H1 (cell line): ENCODE results near the gene RND2. TPM values are rescaled to one million over a fixed set of nuclear protein-coding genes. Genes with fewer than 3 reads are reported as not detected.

ENCODE experiments used
- ASH2L ChIP-seq: fragments of 200-600, 300-600 bp; sonication (generic); IDR thresholded peaks from one replicate; pipeline ENCODE4 v1.7.1; 2017; ENCODE audit warnings: low read length
- BACH1 ChIP-seq: IDR thresholded peaks from 2 replicates; pipeline ENCODE4 v1.6.1; 2012; ENCODE audit warnings: low read length, improper control_type of control experiment
- BRCA1 ChIP-seq: IDR thresholded peaks from 2 replicates; pipeline ENCODE4 v1.6.1; 2012; ENCODE audit warnings: low read depth, low read length, improper control_type of control experiment
- CBX5 ChIP-seq: fragments of 300-800, 300-1000 bp; sonication (generic); IDR thresholded peaks from 2 replicates; pipeline ENCODE4 v1.7.1; 2016; ENCODE audit warnings: antibody characterized with exemption, low read length, low read depth
- CBX8 ChIP-seq: fragments of 300-800, 300-1000 bp; sonication (generic); IDR thresholded peaks from 2 replicates; pipeline ENCODE4 v1.7.1; 2016; ENCODE audit warnings: low read depth, low read length, borderline replicate concordance
- CEBPB ChIP-seq: IDR thresholded peaks from 2 replicates; pipeline ENCODE4 v1.6.1; 2012; ENCODE audit warnings: low read depth, low read length
- CHD1 ChIP-seq: IDR thresholded peaks from 2 replicates; pipeline ENCODE4 v1.6.1; 2012; ENCODE audit warnings: low read depth, low read length, improper control_type of control experiment
- CREB1 ChIP-seq: IDR thresholded peaks from 2 replicates; pipeline ENCODE4 v1.6.1; 2012; ENCODE audit warnings: inconsistent platforms
- E2F6 ChIP-seq: IDR thresholded peaks from 2 replicates; pipeline ENCODE4 v1.6.1; 2012; ENCODE audit warnings: inconsistent platforms
- EP300 ChIP-seq, 2 experiments: IDR thresholded peaks; 1 replicate in 1 of 2; 2 replicates in 1 of 2; pipeline ENCODE4 v1.6.1; 2011 to 2012; ENCODE audit warnings: low read depth in 2 of 2, low read length in 2 of 2, mild to moderate bottlenecking in 2 of 2, borderline replicate concordance in 1 of 2, inconsistent platforms in 1 of 2, moderate library complexity in 1 of 2
- EZH2 ChIP-seq: fragments of 200-600 bp; sonication (generic); IDR thresholded peaks from 2 replicates; pipeline ENCODE4 v1.7.1; 2012; ENCODE audit warnings: low read depth, mild to moderate bottlenecking, moderate library complexity, low read length, inconsistent platforms; ENCODE audit not compliant: severe bottlenecking
- GTF2F1 ChIP-seq: IDR thresholded peaks from 2 replicates; pipeline ENCODE4 v1.6.1; 2012; ENCODE audit warnings: low read depth, low read length, improper control_type of control experiment, borderline replicate concordance
- HDAC2 ChIP-seq, 2 experiments: fragments of 300-600 bp in 1 of 2; sonication (generic) in 1 of 2; IDR thresholded peaks; 2 replicates each; pipeline ENCODE4 v1.6.1; 2011 to 2012; ENCODE audit warnings: low read depth in 2 of 2, low read length in 2 of 2, mild to moderate bottlenecking in 2 of 2, moderate library complexity in 2 of 2, borderline replicate concordance in 1 of 2, inconsistent platforms in 1 of 2
- JUND ChIP-seq: IDR thresholded peaks from 2 replicates; pipeline ENCODE4 v1.6.1; 2011; ENCODE audit warnings: mild to moderate bottlenecking, improper control_type of control experiment, low read length
- KDM1A ChIP-seq: fragments of 200-600, 300-600 bp; sonication (generic); IDR thresholded peaks from 2 replicates; pipeline ENCODE4 v1.7.1; 2016; ENCODE audit warnings: mild to moderate bottlenecking, low read length, borderline replicate concordance
- NANOG ChIP-seq: IDR thresholded peaks from 2 replicates; pipeline ENCODE4 v1.6.1; 2011; ENCODE audit warnings: low read length, low read depth, mild to moderate bottlenecking, inconsistent platforms; ENCODE audit not compliant: insufficient read depth, poor library complexity, severe bottlenecking
- POLR2A ChIP-seq, 2 experiments: IDR thresholded peaks; 1 replicate in 1 of 2; 2 replicates in 1 of 2; pipeline ENCODE4 v1.6.1; 2011; ENCODE audit warnings: low read depth in 2 of 2, low read length in 2 of 2, mild to moderate bottlenecking in 2 of 2; ENCODE audit errors: control extremely low read depth in 1 of 2
- POU5F1 ChIP-seq: IDR thresholded peaks from 2 replicates; pipeline ENCODE4 v1.6.1; 2011; ENCODE audit warnings: low read depth, mild to moderate bottlenecking, low read length, moderate library complexity
- RXRA ChIP-seq: IDR thresholded peaks from 2 replicates; pipeline ENCODE4 v1.6.1; 2011; ENCODE audit warnings: low read depth, mild to moderate bottlenecking, low read length, moderate library complexity; ENCODE audit not compliant: insufficient read depth
- SP1 ChIP-seq: IDR thresholded peaks from 2 replicates; pipeline ENCODE4 v1.6.1; 2011; ENCODE audit warnings: low read depth, low read length
- SP4 ChIP-seq: IDR thresholded peaks from 2 replicates; pipeline ENCODE4 v1.6.1; 2012; ENCODE audit warnings: low read length, inconsistent platforms
- TBP ChIP-seq: IDR thresholded peaks from 2 replicates; pipeline ENCODE4 v1.6.1; 2011; ENCODE audit warnings: low read depth, low read length, improper control_type of control experiment
- TEAD4 ChIP-seq: IDR thresholded peaks from 2 replicates; pipeline ENCODE4 v1.6.1; 2012; ENCODE audit warnings: low read depth, low read length, inconsistent platforms, mixed read lengths
- YY1 ChIP-seq: IDR thresholded peaks from 2 replicates; pipeline ENCODE4 v1.6.1; 2011; ENCODE audit warnings: low read depth, mild to moderate bottlenecking, low read length
- ZNF274 ChIP-seq: IDR thresholded peaks from 2 replicates; pipeline ENCODE4 v1.7.0; 2012; ENCODE audit warnings: low read length, borderline replicate concordance; ENCODE audit errors: extremely low read depth
- polyA plus RNA-seq, 7 experiments: library from polyadenylated mRNA; depleted of rRNA in 3 of 7; stranded (reverse) in 5 of 7; unstranded in 2 of 7; fragments of >200 nt in 5 of 7; fragments of 200-250 nt in 2 of 7; gene quantifications; 1 replicate in 5 of 7; 2 replicates in 1 of 7; 4 replicates in 1 of 7; pipeline versions ENCODE4 v1.2.1 to v1.2.3, GENCODE V29; 2011 to 2013; ENCODE audit warnings: missing spikeins in 2 of 7, mixed read lengths in 2 of 7
- total RNA-seq: library from RNA; stranded (reverse); fragmentation: NEBNext Ultra II Directional; extraction: Animal tissue kit (Norgen Biotek cat#: 25700); gene quantifications from 2 replicates; pipeline ENCODE4 v1.2.1, GENCODE V29; 2021

Gene RND2
- total and polyA plus RNA-seq, 2 of the 8 experiments (the other 6 are each of a cell fraction or from before 2014, with no cell fraction given): 51.3 to 61.4 TPM

DNA sequence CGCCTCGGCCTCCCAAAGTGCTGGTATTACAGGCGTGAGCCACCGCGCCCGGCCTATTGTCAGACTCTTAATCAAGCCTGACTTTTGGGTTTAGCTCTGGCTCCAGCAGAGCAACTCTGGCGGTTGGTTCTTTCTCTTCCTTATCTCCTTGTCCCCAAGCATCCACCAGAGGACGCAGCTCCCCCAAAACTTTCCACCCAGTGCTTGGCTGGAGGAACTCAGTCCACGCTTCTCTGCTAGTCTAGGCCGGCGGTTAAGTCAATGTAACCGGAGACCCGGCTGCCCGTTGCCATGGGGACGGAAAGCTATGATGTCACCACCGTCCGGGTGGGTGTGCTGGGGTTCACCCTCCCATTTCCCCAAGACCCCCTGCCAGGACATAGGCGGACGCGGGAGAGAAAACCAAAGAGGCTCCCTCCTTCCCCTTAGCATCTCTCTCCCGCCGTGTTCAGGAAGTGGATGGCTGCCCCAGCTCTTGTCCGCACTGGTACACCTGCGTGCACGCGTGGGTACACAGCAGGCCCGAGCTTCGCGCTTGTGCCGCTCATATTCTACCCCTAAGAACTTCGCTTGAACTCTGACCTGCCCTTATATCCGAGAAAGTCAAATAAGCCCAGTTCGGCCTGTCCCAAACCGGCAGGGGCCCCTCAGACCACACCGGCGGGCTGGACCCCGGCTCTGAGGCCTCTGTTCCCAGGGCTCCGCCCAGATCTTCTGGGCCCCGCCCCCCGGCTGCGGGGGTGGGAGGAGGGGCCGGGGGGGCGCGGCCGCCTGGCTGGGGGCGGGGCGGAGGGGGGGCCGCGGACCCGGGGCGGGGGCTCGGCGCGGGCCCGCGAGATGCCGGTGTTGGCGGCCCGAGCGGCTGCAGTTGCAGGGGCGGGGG is at the start of gene RND2 (continued):
- TF ChIP-seq HDAC2 (IDR thresholded peaks at IDR 0.05; ENCODE audit: borderline replicate concordance in 1 of 2, low read depth in 2 of 2, low read length in 2 of 2) (peak in 1 of 2 experiments; percentile 86; a peak in 2 of 4 replicates), E2F6 (no peak), POU5F1 (no peak), SP4 (no peak), RXRA (no peak), ZNF274 (no peak), NANOG (no peak), TBP (peak; percentile 80), GTF2F1 (no peak), CREB1 (peak; percentile 74), KDM1A (no peak), TEAD4 (no peak), CHD1 (no peak), ASH2L (peak; percentile 70), CBX8 (no peak), SP1 (peak; percentile 72; the same call in 1 of the 2 replicates), YY1 (no peak), EP300 (IDR thresholded peaks at IDR 0.05; ENCODE audit: borderline replicate concordance in 1 of 2, low read depth in 2 of 2, low read length in 2 of 2) (0 out of 3 replicates have a peak, but pooled peaks of 1 of the 2 experiments have one; percentile 53), CBX5 (no peak), EZH2 (no peak), BACH1 (no peak), CEBPB (0 out of 2 replicates have a peak, but pooled peaks have one; percentile 17), BRCA1 (no peak), JUND (peak; percentile 91), POLR2A (IDR thresholded peaks at IDR 0.05; ENCODE audit: control extremely low read depth in 1 of 2, low read depth in 2 of 2, low read length in 2 of 2) (peak in 1 of 2 experiments; percentile 40; a peak in 1 of 3 replicates)
